BJ (cell line): Measurements from ENCODE around the gene KLHL9. TPM values are rescaled to one million over a fixed set of nuclear protein-coding genes. Genes with fewer than 3 reads are reported as not detected.

Experiments
- CTCF ChIA-PET: fragments of 350-600 bp; formaldehyde crosslinking; extraction: SDS; loops from one replicate; lab custom pipeline; 2021; ENCODE audit warnings: antibody characterized with exemption, inconsistent platforms; lab: Yijun Ruan, JAX
- POLR2A ChIA-PET: fragments of 300-600 bp; sonication (Branson Sonifier 250); formaldehyde crosslinking; extraction: SDS; loops from one replicate; lab custom pipeline; 2021; ENCODE audit warnings: antibody characterized with exemption; lab: Charles Lee
- DNase-seq: peaks from one replicate; pipeline ENCODE4 v3.0.0-alpha.2; 2011; ENCODE audit warnings: low read depth
- H3K27me3 ChIP-seq: 2 replicates; pipeline ENCODE4 v1.6.0; 2011; ENCODE audit warnings: low read length; ENCODE audit not compliant: control insufficient read depth, insufficient read depth
- H3K36me3 ChIP-seq: 2 replicates; pipeline ENCODE4 v1.5.1; 2011; ENCODE audit warnings: low read length; ENCODE audit not compliant: control insufficient read depth, insufficient read depth
- H3K4me3 ChIP-seq: 2 replicates; pipeline ENCODE4 v1.5.1; 2011; ENCODE audit warnings: low read depth, mild to moderate bottlenecking, control low read depth, low read length
- CTCF ChIP-seq: IDR thresholded peaks from 2 replicates; pipeline ENCODE4 v1.5.1; 2011; ENCODE audit warnings: low read depth, mild to moderate bottlenecking, control low read depth, inconsistent platforms, low read length, moderate library complexity; ENCODE audit not compliant: insufficient read depth
- polyA plus RNA-seq: library from polyadenylated mRNA; depleted of rRNA; stranded (reverse); fragments of >200 nt; gene quantifications from 2 replicates; pipeline ENCODE4 v1.2.3, GENCODE V29; 2011

KLHL9 gene
- polyA plus RNA-seq, 1 experiment, result 14.4 TPM

GRCh38 chr9:21326526-21327139 is 8.6 kb downstream of the KLHL9 start:
- TF ChIP-seq CTCF, result peak; percentile 68
- H3K36me3 ChIP-seq, result peaks cover 2% of the 10 kb centered on the region
- ChIA-PET POLR2A (interaction anchor here (0.7 kb wide), 1 partner anchor 9 kb away, joined by 3 read pairs; no protein-coding TSS in a partner anchor), CTCF (interaction anchor here (0.7 to 10.4 kb wide), 16 partner anchors 9 to 475 kb away, joined by 3 to 67 read pairs (median 4); partner anchors contain the start of genes KLHL9 and MTAP)
- no peak for DNase-seq
- no peaks in the 10 kb centered on the region for H3K27me3 ChIP-seq
- H3K4me3 ChIP-seq, result no peak overlapping the region

DNA sequence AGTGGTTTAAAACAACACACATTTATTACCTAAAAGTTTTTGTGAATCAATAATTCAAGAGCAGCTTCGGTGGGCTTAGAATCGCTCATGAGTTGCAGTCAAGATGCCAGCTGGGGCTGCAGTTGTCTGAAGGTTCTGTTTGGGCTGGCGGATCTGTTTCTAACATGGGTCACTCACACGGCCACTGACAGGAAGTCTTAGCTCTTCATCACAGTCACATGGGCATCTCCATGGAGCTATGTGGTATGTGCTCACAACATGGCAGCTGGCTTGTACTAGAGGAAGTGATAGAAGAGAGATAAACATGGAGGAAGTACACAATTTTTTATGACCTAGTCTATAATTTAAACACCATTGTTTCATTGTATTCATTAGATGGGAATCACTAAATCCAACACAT is 11.2 kb downstream of the KLHL9 start:
- DNase-seq, result no peak
- ChIA-PET POLR2A (no interaction called here), CTCF (interaction anchor here (0.5 to 10.4 kb wide), 6 partner anchors 9 to 141 kb away, joined by 3 to 67 read pairs (median 4); no protein-coding TSS in a partner anchor)
- TF ChIP-seq CTCF, result no peak
- H3K4me3 ChIP-seq, result no peak overlapping the region
- H3K36me3 ChIP-seq, result peaks cover 2% of the 10 kb centered on the region
- H3K27me3 ChIP-seq, result no peaks in the 10 kb centered on the region

DNA sequence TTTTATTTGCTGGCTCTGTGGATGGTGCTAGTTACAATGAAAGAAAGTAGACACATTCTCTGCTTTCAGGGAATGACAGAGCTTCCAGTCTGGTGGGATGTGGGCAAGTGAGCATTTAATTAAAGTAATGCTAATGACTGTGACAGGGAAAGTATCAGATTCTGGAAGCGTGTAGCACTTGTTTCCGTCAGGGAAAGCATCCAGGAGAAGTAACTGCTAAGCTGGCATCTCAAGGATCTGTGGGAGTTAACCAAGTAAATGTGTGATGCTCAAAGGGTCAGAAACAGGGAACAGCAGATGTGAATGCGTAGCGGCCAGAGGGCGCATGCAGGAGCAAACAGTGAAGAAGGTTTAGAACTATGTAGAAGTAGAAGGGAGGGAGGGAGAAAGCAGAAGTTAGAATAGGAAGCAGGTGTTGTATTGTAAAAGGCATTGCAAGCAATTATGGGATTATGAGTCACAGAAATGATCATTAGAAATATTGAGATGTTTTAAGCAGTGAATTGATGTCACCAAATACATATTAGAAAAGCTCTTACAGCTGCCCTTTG is 12.2 kb downstream of the KLHL9 start:
- no peak for TF ChIP-seq CTCF
- Histone ChIP-seq H3K36me3 (peaks cover 2% of the 10 kb centered on the region), H3K4me3 (no peak overlapping the region), H3K27me3 (no peaks in the 10 kb centered on the region)
- POLR2A ChIA-PET, result no interaction called here
- no peak for DNase-seq
- CTCF ChIA-PET, result interaction anchor here (1.1 to 10.4 kb wide), 6 partner anchors 11 to 143 kb away, joined by 3 to 67 read pairs (median 4); no protein-coding TSS in a partner anchor

DNA sequence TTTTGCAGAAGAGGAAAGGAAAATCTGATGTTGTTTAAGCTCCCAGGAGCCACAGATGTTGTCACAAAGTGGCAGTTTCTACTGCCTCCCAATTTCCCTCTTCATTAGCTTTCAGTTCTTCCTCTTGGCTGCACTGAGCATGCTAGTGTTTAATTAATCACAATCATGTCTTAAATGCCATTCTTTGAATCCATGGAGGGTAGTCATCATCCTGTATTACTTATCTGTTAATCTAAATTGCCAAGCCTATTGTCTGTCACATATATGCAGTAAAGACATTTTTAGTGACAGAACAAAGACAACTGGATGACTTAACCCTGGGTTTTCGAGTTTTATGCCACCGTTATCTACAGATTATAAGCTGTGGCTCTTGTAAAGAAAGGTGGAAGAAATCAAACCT is 14.7 kb downstream of the KLHL9 start:
- POLR2A ChIA-PET, result no interaction called here
- no peak overlapping the region for H3K4me3 ChIP-seq
- no peak for TF ChIP-seq CTCF

More for the DNA sequence above, 14.7 kb downstream of the KLHL9 start:
- peaks cover 2% of the 10 kb centered on the region for H3K36me3 ChIP-seq
- CTCF ChIA-PET, result interaction anchor here (0.8 to 10.4 kb wide), 7 partner anchors 9 to 493 kb away, joined by 3 to 67 read pairs (median 5); no protein-coding TSS in a partner anchor
- no peak for DNase-seq
- no peaks in the 10 kb centered on the region for H3K27me3 ChIP-seq
